OCI-LY1 (cell line): ENCODE data around the gene CSNK1E.

Experiments
- EZH2 ChIP-seq: fragments of 200-600 bp; sonication (generic), shearing (Covaris generic); IDR thresholded peaks from 2 replicates; pipeline ENCODE4 v1.8.0; 2017; ENCODE audit warnings: borderline replicate concordance, mixed run types, mild to moderate bottlenecking, antibody characterized with exemption, low read length, moderate library complexity, mixed read lengths
- TF ChIP-seq, protein P1 (sequence below): fragments of 200-600 bp; sonication (generic), shearing (Covaris generic); IDR thresholded peaks from 2 replicates; pipeline ENCODE4 v1.5.1; 2017; ENCODE audit warnings: mild to moderate bottlenecking, antibody characterized with exemption, low read length, moderate library complexity, mixed read lengths

DNA sequence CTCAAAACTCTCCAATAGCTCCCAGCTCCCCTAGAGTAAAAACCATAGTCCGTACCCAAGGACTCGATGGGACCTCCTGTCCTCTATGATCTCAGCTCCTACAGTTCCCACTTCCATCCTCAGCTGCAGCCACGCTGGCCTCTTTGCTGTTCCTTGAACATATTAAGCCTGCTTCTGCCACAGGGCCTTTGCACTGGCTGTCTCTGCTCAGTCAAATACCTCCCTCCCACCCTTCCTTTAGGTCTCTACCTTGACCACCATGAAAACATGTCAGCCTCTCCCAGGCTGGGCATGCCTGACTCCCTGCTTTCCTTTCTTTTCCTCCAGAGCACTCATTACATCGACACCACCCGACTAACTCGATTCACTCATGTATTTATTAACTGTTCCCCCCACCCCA lies 69.0 kb downstream of the CSNK1E start:
- TF ChIP-seq, protein P1, sequence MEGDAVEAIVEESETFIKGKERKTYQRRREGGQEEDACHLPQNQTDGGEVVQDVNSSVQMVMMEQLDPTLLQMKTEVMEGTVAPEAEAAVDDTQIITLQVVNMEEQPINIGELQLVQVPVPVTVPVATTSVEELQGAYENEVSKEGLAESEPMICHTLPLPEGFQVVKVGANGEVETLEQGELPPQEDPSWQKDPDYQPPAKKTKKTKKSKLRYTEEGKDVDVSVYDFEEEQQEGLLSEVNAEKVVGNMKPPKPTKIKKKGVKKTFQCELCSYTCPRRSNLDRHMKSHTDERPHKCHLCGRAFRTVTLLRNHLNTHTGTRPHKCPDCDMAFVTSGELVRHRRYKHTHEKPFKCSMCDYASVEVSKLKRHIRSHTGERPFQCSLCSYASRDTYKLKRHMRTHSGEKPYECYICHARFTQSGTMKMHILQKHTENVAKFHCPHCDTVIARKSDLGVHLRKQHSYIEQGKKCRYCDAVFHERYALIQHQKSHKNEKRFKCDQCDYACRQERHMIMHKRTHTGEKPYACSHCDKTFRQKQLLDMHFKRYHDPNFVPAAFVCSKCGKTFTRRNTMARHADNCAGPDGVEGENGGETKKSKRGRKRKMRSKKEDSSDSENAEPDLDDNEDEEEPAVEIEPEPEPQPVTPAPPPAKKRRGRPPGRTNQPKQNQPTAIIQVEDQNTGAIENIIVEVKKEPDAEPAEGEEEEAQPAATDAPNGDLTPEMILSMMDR = no peak
- TF ChIP-seq EZH2 = no peak
